ENCODE data around the gene LETM1. TPM values are rescaled to one million over a fixed set of nuclear protein-coding genes. Genes with fewer than 3 reads are reported as not detected.

Gene LETM1
- total RNA-seq, 1 donor from 2014 or later, result 16.9 TPM

DNA sequence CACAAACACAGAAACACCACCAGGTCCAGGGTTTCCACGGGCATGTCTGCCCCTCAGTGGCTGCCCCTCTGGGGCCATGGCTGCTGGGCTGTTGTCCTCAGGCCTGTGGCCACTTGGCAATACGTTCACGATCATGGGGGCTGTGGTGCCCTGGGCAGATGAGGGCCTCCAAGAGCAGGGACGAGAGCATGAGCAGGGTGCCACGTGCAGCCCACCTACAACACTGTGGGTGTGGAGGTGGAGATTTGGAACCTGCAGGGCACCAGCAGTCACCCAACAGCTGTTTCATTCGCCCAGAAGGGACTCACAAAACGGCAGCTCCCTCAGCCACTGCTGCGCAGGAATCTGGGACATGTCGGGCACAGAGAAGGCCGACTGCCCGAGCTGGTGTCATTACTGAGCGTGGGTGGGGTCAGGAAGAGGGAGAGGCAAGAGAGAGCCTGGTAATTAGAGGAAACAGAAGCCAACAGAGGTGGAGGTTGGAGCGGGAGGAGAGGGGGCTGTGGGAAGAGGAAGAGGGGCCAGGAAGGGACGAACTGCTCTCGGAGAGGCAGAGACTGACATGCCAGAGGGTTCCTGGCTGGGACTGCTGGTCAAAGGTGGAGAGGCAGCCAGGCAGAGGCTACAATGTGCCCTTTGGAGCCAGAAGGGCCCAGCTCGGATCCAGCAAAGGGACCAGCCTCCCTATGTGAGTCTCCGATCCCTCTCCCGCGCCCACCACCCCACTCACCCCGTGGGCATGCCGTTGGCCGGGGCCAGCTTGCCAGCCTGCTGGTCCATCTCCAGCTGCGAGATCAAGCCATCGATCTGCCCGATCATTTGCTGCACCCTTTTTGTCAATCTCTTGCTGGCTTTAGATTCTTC lies 39.7 kb downstream of the LETM1 start:
- no peak overlapping the region for H3K27ac ChIP-seq
- TF ChIP-seq EZH2phosphoT487 (IDR thresholded peaks at IDR 0.05) (no peak), EZH2 (IDR thresholded peaks at IDR 0.05) (no peak)
- no peaks in the 10 kb centered on the region for H3K36me3 ChIP-seq
- H3K27ac Mint-ChIP-seq, result no peak overlapping the region
- H3K9ac ChIP-seq, result no peak overlapping the region
- no peaks in the 10 kb centered on the region for H3K9me3 ChIP-seq (ENCODE audit: low read depth)
- no peaks in the 10 kb centered on the region for H3K4me1 Mint-ChIP-seq
- no peak overlapping the region for H3K4me3 ChIP-seq
- DNase-seq (ENCODE audit: low spot score), result no peak
- H3K4me3 Mint-ChIP-seq, result no peak overlapping the region
- no peaks in the 10 kb centered on the region for H3K27me3 ChIP-seq
- H3K4me1 ChIP-seq, result no peaks in the 10 kb centered on the region
- H3K4me2 ChIP-seq, result no peak overlapping the region
- H3K9me3 Mint-ChIP-seq, result no peaks in the 10 kb centered on the region
- peaks cover 2% of the 10 kb centered on the region for H3K27me3 Mint-ChIP-seq (ENCODE audit: insufficient read depth, low read depth)
- H3K79me2 ChIP-seq (ENCODE audit: low read depth), result no peaks in the 10 kb centered on the region
- H4K20me1 ChIP-seq (ENCODE audit: low read depth), result no peaks in the 10 kb centered on the region
- peaks cover 11% of the 10 kb centered on the region for H3K36me3 Mint-ChIP-seq
- no peak overlapping the region for H2AFZ ChIP-seq (replicated peaks)
- H3F3A ChIP-seq (ENCODE audit: low read depth), result no peaks in the 10 kb centered on the region

DNA sequence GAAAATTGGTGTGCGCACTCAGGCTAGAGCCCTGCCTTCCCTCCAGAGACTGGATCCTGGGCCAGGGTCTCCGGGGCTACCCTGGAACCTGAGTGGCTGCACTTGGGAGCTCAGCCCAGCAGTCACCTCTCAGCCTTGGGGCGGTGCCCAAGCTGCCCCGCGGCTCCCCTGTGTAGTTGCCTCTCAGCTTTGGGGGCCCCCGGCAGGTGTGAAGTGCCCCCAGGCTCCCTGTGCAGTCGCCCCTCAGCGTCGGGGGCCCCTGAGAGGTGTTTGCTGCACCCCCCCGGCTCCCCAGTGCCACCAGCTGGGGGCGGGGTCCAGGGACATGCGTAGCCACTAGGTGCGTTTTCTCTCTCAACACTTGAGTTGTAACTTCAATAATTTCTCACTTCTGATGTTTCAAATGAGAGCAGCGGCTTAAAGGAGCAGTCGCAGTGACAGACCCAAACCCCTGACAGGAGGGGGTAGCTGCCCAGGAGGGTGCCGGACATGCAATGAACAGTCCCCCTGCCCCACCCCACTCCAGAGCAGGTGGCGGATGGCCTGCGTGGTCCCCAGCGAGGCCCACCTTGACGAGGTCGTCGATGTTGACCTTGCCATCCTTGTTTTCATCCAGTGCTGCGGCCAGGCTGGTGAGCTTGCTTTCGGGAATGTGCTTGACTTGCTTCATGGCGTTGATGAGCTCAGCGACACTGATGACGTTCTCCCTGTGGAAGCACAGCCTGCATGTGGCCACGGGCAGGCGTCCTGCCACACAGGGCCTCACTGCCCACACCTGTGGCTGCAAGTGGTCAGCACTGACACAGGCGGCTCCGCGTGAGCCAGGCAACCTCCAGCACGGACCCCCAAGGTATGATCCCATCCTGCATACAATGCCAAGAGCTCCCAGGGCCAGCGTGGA lies 40.6 kb downstream of the LETM1 start:
- Mint-ChIP-seq H3K4me3 (no peak overlapping the region), H3K27ac (no peak overlapping the region), H3K27me3 (ENCODE audit: insufficient read depth, low read depth) (peaks cover 2% of the 10 kb centered on the region), H3K4me1 (no peaks in the 10 kb centered on the region), H3K36me3 (peaks cover 10% of the 10 kb centered on the region), H3K9me3 (no peaks in the 10 kb centered on the region)
- Histone ChIP-seq H3K27me3 (no peaks in the 10 kb centered on the region), H3K79me2 (ENCODE audit: low read depth) (no peaks in the 10 kb centered on the region), H4K20me1 (ENCODE audit: low read depth) (no peaks in the 10 kb centered on the region), H3K9me3 (ENCODE audit: low read depth) (no peaks in the 10 kb centered on the region), H3K4me3 (no peak overlapping the region), H3K4me2 (no peak overlapping the region), H3K27ac (no peak overlapping the region), H3K4me1 (no peaks in the 10 kb centered on the region), H3K36me3 (no peaks in the 10 kb centered on the region), H2AFZ (replicated peaks) (no peak overlapping the region), H3K9ac (no peak overlapping the region), H3F3A (ENCODE audit: low read depth) (no peaks in the 10 kb centered on the region)
- no peak for DNase-seq (ENCODE audit: low spot score)
- TF ChIP-seq EZH2 (IDR thresholded peaks at IDR 0.05), result no peak
- no peak for TF ChIP-seq EZH2phosphoT487 (IDR thresholded peaks at IDR 0.05)
- TF ChIP-seq, protein P1, sequence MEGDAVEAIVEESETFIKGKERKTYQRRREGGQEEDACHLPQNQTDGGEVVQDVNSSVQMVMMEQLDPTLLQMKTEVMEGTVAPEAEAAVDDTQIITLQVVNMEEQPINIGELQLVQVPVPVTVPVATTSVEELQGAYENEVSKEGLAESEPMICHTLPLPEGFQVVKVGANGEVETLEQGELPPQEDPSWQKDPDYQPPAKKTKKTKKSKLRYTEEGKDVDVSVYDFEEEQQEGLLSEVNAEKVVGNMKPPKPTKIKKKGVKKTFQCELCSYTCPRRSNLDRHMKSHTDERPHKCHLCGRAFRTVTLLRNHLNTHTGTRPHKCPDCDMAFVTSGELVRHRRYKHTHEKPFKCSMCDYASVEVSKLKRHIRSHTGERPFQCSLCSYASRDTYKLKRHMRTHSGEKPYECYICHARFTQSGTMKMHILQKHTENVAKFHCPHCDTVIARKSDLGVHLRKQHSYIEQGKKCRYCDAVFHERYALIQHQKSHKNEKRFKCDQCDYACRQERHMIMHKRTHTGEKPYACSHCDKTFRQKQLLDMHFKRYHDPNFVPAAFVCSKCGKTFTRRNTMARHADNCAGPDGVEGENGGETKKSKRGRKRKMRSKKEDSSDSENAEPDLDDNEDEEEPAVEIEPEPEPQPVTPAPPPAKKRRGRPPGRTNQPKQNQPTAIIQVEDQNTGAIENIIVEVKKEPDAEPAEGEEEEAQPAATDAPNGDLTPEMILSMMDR (IDR thresholded peaks at IDR 0.05), result no peak

DNA sequence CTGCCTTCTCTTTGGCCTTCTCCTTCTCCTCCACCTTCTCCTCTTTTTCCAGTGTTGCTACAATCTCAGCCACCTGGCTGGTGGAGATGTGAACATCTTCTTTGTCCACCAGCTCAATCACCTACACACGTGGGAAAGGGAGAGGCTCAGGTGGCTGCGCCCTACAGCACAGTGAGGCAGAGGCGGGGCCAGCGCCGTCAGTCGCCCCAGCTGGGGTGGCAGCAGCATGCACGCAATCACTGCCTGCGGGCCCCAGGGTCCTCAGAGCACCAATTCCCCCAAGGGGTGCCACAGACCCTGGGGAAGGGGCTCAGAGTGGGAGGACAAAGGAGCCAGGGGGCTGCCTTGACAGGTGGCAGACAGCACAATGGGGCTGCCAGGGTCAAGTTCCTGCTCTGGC lies 41.5 kb downstream of the LETM1 start:
- Mint-ChIP-seq H3K4me3 (no peak overlapping the region), H3K4me1 (no peaks in the 10 kb centered on the region), H3K27me3 (ENCODE audit: insufficient read depth, low read depth) (peaks cover 4% of the 10 kb centered on the region), H3K36me3 (peaks cover 7% of the 10 kb centered on the region), H3K27ac (no peak overlapping the region), H3K9me3 (no peaks in the 10 kb centered on the region)
- no peak for DNase-seq (ENCODE audit: low spot score)
- Histone ChIP-seq H3K36me3 (no peaks in the 10 kb centered on the region), H4K20me1 (ENCODE audit: low read depth) (peaks cover 3% of the 10 kb centered on the region), H3K27ac (no peak overlapping the region), H3K4me1 (no peaks in the 10 kb centered on the region), H3K9ac (no peak overlapping the region), H3K9me3 (ENCODE audit: low read depth) (no peaks in the 10 kb centered on the region), H2AFZ (replicated peaks) (no peak overlapping the region), H3K27me3 (no peaks in the 10 kb centered on the region), H3K4me2 (no peak overlapping the region), H3K79me2 (ENCODE audit: low read depth) (no peaks in the 10 kb centered on the region), H3F3A (ENCODE audit: low read depth) (peaks cover 4% of the 10 kb centered on the region), H3K4me3 (no peak overlapping the region)
- TF ChIP-seq, protein P1 (IDR thresholded peaks at IDR 0.05), result no peak
- no peak for TF ChIP-seq EZH2phosphoT487 (IDR thresholded peaks at IDR 0.05)

All from neural progenitor cell (in vitro differentiated cells).